ENCODE data around the gene DAPK1.

DNA sequence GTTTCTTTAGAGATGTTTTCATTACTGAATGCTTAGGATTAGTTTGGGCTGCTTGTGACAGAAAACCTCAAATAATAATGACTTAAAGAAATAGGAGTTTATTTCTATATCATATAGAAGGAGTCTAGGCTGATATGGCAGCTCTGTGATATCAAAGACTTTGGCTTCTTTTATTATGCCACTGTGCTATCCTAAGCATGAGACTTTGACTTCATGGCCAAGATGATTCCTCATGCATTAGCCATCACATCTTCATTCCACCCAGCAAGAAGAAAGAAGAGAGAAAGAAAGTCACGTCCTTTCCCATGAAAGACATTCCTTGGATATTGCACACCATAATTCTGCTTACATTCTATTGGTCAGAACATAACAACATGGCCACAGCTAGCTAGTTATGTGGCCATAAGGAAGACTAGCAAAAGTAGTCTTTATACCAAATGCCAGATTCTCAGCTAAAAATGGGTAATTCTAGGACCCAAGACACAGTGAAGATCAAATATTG is 76.2 kb downstream of the DAPK1 start:
- TF ChIP-seq, protein P1, sequence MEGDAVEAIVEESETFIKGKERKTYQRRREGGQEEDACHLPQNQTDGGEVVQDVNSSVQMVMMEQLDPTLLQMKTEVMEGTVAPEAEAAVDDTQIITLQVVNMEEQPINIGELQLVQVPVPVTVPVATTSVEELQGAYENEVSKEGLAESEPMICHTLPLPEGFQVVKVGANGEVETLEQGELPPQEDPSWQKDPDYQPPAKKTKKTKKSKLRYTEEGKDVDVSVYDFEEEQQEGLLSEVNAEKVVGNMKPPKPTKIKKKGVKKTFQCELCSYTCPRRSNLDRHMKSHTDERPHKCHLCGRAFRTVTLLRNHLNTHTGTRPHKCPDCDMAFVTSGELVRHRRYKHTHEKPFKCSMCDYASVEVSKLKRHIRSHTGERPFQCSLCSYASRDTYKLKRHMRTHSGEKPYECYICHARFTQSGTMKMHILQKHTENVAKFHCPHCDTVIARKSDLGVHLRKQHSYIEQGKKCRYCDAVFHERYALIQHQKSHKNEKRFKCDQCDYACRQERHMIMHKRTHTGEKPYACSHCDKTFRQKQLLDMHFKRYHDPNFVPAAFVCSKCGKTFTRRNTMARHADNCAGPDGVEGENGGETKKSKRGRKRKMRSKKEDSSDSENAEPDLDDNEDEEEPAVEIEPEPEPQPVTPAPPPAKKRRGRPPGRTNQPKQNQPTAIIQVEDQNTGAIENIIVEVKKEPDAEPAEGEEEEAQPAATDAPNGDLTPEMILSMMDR (IDR thresholded peaks at IDR 0.05) = no peak
- no peak for TF ChIP-seq POLR2A (IDR thresholded peaks at IDR 0.05)

Measured in adrenal gland (tissue), 5 donors.